OCI-LY7 (cell line): ENCODE data around the gene OSBPL7. TPM values are rescaled to one million over a fixed set of nuclear protein-coding genes. Genes with fewer than 3 reads are reported as not detected.

ENCODE experiments used
- BruUV-seq: library from RNA; stranded (reverse); fragments of 400-500 nt; replicated peaks from 2 replicates; lab custom pipeline; 2021; lab: Mats Ljungman, UMichigan
- CTCF ChIA-PET: fragments of 300-600 bp; sonication (Branson Sonifier 250); formaldehyde crosslinking; loops from one replicate; lab custom pipeline; 2022; ENCODE audit warnings: antibody characterized with exemption; ENCODE audit not compliant: unreplicated experiment; lab: Charles Lee
- POLR2A ChIA-PET: fragments of 300-600 bp; sonication (Branson Sonifier 250); formaldehyde crosslinking; loops from one replicate; lab custom pipeline; 2022; ENCODE audit warnings: antibody characterized with exemption; lab: Charles Lee
- DNase-seq: peaks from one replicate; pipeline ENCODE4 v3.0.0-alpha.2; 2015; ENCODE audit warnings: low spot score
- H2AFZ ChIP-seq: fragments of 200-600 bp; sonication (generic), shearing (Covaris generic); 2 replicates; pipeline ENCODE4 v1.6.1; 2014; ENCODE audit warnings: mild to moderate bottlenecking, antibody characterized with exemption, low read length, moderate library complexity
- H3K27ac ChIP-seq: fragments of 200-600 bp; sonication (generic); 2 replicates; pipeline ENCODE4 v1.5.1; 2014; ENCODE audit warnings: mixed run types, low read depth, mild to moderate bottlenecking, moderate library complexity, low read length, inconsistent platforms; ENCODE audit not compliant: poor library complexity, severe bottlenecking
- H3K36me3 ChIP-seq: fragments of 200-600 bp; sonication (generic); 2 replicates; pipeline ENCODE4 v1.6.1; 2014; ENCODE audit warnings: mild to moderate bottlenecking, antibody characterized with exemption, low read length, moderate library complexity, mixed read lengths; ENCODE audit not compliant: insufficient read depth
- H3K4me1 ChIP-seq: fragments of 200-600 bp; sonication (generic); 2 replicates; pipeline ENCODE4 v1.5.1; 2014; ENCODE audit warnings: mild to moderate bottlenecking, low read length; ENCODE audit not compliant: insufficient read depth, poor library complexity, severe bottlenecking
- H3K4me2 ChIP-seq: fragments of 200-600 bp; sonication (generic); 2 replicates; pipeline ENCODE4 v1.6.1; 2014; ENCODE audit warnings: mild to moderate bottlenecking, low read length
- H3K4me3 ChIP-seq: fragments of 200-600 bp; sonication (generic); 2 replicates; pipeline ENCODE4 v1.5.1; 2014; ENCODE audit warnings: mild to moderate bottlenecking, low read depth, low read length; ENCODE audit not compliant: poor library complexity, severe bottlenecking
- H3K79me2 ChIP-seq: fragments of 200-600 bp; sonication (generic); 2 replicates; pipeline ENCODE4 v1.6.1; 2016; ENCODE audit warnings: low read depth, mild to moderate bottlenecking, low read length, moderate library complexity, mixed read lengths; ENCODE audit not compliant: insufficient read depth
- H3K9me2 ChIP-seq: fragments of 200-600 bp; sonication (generic); 2 replicates; pipeline ENCODE4 v1.6.1; 2016; ENCODE audit warnings: mild to moderate bottlenecking, low read length, mixed read lengths; ENCODE audit not compliant: insufficient read depth
- H3K9me3 ChIP-seq: fragments of 200-600 bp; sonication (generic); 2 replicates; pipeline ENCODE4 v1.6.1; 2014; ENCODE audit warnings: mild to moderate bottlenecking, mixed run types, low read length, mixed read lengths
- H4K20me1 ChIP-seq: fragments of 200-600 bp; sonication (generic); 2 replicates; pipeline ENCODE4 v1.6.1; 2014; ENCODE audit warnings: mild to moderate bottlenecking, antibody characterized with exemption, low read length, moderate library complexity, mixed read lengths; ENCODE audit not compliant: insufficient read depth
- CTCF ChIP-seq: fragments of 200-600 bp; sonication (generic); conservative IDR thresholded peaks from 2 replicates; pipeline ENCODE4 v1.5.1; 2014; ENCODE audit warnings: mild to moderate bottlenecking, antibody characterized with exemption, low read length, moderate library complexity, mixed read lengths
- EZH2phosphoT487 ChIP-seq: fragments of 200-600 bp; sonication (generic); IDR thresholded peaks from 2 replicates; pipeline ENCODE4 v1.6.1; 2018; ENCODE audit warnings: low read depth, borderline replicate concordance, mild to moderate bottlenecking, mixed run types, antibody characterized with exemption, low read length, moderate library complexity, mixed read lengths
- intact Hi-C: fragments of 100-400 bp; cut with micrococcal nuclease; formaldehyde crosslinking; loops from one replicate; pipeline ENCODE4 v1.10.0; 2022; ENCODE audit not compliant: unreplicated experiment
- total RNA-seq, 2 experiments: library from RNA; depleted of rRNA in 1 of 2; stranded (reverse); fragments of >200 nt in 1 of 2; shearing (Covaris generic) in 1 of 2; gene quantifications; 2 replicates each; pipeline ENCODE4 v1.2.3, GENCODE V29; 2014 to 2022

The OSBPL7 gene
- total RNA-seq, 2 experiments from 2014 or later, result 24.4 to 35.7 TPM

GRCh38 chr17:47839071-47839470 lies 17.5 kb upstream of the OSBPL7 start:
- intact Hi-C loops, result no loop called here
- ChIA-PET CTCF (no interaction called here), POLR2A (no interaction called here)
- Histone ChIP-seq H3K9me3 (no peaks in the 10 kb centered on the region), H3K4me3 (no peak overlapping the region), H3K9me2 (no peaks in the 10 kb centered on the region), H3K4me1 (peaks cover 30% of the 10 kb centered on the region), H3K79me2 (no peaks in the 10 kb centered on the region), H4K20me1 (no peaks in the 10 kb centered on the region), H3K27ac (no peak overlapping the region), H3K36me3 (no peaks in the 10 kb centered on the region), H3K4me2 (no peak overlapping the region), H2AFZ (no peak overlapping the region)
- no peak for TF ChIP-seq CTCF
- TF ChIP-seq EZH2phosphoT487, result no peak
- no TSS peak for BruUV-seq
- DNase-seq, result no peak

GRCh38 chr17:47838636-47839035 lies 17.0 kb upstream of the OSBPL7 start:
- Histone ChIP-seq H3K4me3 (no peak overlapping the region), H3K4me2 (no peak overlapping the region), H3K9me3 (no peaks in the 10 kb centered on the region), H3K27ac (no peak overlapping the region), H4K20me1 (no peaks in the 10 kb centered on the region), H3K9me2 (no peaks in the 10 kb centered on the region), H3K4me1 (peaks cover 28% of the 10 kb centered on the region), H3K36me3 (no peaks in the 10 kb centered on the region), H3K79me2 (no peaks in the 10 kb centered on the region), H2AFZ (no peak overlapping the region)
- no peak for TF ChIP-seq EZH2phosphoT487
- no peak for TF ChIP-seq CTCF
- CTCF ChIA-PET, result no interaction called here
- DNase-seq, result no peak
- BruUV-seq, result no TSS peak
- intact Hi-C loops, result no loop called here
- POLR2A ChIA-PET, result no interaction called here

GRCh38 chr17:47837401-47838039 lies 15.9 kb upstream of the OSBPL7 start:
- intact Hi-C loops, result no loop called here
- H4K20me1 ChIP-seq, result no peaks in the 10 kb centered on the region
- peaks cover 18% of the 10 kb centered on the region for H3K4me1 ChIP-seq
- no peak for DNase-seq
- POLR2A ChIA-PET, result no interaction called here
- no peaks in the 10 kb centered on the region for H3K36me3 ChIP-seq
- no peaks in the 10 kb centered on the region for H3K79me2 ChIP-seq
- H3K4me3 ChIP-seq, result no peak overlapping the region
- no peaks in the 10 kb centered on the region for H3K9me3 ChIP-seq
- TF ChIP-seq EZH2phosphoT487, result no peak
- no peak for TF ChIP-seq CTCF
- CTCF ChIA-PET, result no interaction called here
- H2AFZ ChIP-seq, result no peak overlapping the region
- BruUV-seq, result TSS peak; percentile 42
- no peak overlapping the region for H3K27ac ChIP-seq
- H3K9me2 ChIP-seq, result no peaks in the 10 kb centered on the region
- no peak overlapping the region for H3K4me2 ChIP-seq
